ENCODE results near the gene PIM1. TPM values are rescaled to one million over a fixed set of nuclear protein-coding genes. Genes with fewer than 3 reads are reported as not detected.
A peak's percentile ranks its signal among the peaks of the same experiment; 100 is the strongest.

Gene PIM1
- total RNA-seq, 4 donors from 2014 or later = 36.6 to 78.4 (median 49.2) TPM

DNA sequence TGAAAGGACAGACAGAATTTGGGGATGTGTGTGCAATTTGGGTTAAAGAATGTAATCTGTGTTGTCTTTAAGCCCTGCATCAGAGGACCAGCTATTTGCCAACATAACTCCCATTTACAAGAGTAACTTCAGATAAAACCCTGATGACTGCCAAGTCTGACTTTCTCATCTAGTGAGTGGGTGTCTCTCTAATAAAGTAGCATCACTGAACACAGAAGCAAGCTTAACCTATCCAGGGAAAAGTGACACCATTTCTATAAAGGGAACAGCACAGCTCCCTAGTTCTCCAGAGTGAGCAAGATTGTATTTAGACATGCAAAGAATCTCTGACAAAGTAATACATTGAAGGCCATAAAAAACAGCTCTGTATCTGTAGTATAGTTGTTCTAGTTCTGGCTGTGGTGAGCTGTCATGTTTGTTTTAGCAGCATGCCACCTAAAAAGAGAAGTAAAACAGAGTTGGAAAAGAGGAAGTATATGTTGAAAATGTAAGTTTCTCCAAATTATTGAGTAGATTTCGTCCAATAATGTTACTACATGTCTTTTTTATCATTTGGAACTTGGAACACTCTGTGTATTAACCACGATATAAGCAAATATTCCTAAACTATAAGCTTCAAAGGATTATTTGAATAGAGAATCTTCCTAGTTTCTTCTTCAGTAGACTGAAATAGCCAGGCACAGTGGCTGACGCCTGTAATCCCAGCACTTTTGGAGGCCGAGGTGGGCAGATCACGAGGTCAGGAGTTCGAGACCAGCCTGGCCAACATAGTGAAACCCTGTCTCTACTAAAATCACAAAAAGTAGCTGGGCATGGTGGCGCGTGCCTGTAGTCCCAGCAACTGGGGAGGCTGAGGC is 8.8 kb upstream of the PIM1 start:
- Histone ChIP-seq H3K4me3 (no peak overlapping the region), H3K9me3 (no peaks in the 10 kb centered on the region), H3K27ac (peak overlapping the region in 3 of 4 donors; percentile 15 to 46 (median 36)), H3K36me3 (no peaks in the 10 kb centered on the region), H3K27me3 (no peaks in the 10 kb centered on the region), H3K4me1 (peaks cover 0 to 5% (median 2%) of the 10 kb centered on the region in 4 donors)
- no peak for TF ChIP-seq POLR2A (IDR thresholded peaks at IDR 0.05)
- TF ChIP-seq, protein P1, sequence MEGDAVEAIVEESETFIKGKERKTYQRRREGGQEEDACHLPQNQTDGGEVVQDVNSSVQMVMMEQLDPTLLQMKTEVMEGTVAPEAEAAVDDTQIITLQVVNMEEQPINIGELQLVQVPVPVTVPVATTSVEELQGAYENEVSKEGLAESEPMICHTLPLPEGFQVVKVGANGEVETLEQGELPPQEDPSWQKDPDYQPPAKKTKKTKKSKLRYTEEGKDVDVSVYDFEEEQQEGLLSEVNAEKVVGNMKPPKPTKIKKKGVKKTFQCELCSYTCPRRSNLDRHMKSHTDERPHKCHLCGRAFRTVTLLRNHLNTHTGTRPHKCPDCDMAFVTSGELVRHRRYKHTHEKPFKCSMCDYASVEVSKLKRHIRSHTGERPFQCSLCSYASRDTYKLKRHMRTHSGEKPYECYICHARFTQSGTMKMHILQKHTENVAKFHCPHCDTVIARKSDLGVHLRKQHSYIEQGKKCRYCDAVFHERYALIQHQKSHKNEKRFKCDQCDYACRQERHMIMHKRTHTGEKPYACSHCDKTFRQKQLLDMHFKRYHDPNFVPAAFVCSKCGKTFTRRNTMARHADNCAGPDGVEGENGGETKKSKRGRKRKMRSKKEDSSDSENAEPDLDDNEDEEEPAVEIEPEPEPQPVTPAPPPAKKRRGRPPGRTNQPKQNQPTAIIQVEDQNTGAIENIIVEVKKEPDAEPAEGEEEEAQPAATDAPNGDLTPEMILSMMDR (IDR thresholded peaks at IDR 0.05) = no peak
- DNase-seq = no peak

DNA sequence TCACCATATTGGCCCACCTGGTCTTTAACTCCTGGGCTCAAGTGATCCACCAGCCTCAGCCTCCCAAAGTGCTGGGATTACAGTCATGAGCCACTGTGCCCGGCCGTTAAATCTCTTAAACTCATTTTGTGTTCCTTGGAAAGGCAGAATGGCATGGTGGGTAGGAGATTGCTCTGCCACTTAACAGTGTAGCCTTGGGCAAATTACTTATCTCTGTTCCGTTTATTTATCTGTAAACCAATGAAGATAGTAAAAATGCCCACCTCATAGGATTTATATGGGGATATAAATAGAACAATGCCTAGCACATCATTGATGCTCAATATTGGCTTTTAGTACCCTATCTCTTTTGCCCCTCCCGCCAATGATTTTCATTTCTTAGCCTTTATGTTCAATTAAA is 7.2 kb upstream of the PIM1 start:
- Histone ChIP-seq H3K36me3 (no peaks in the 10 kb centered on the region), H3K27me3 (no peaks in the 10 kb centered on the region), H3K4me1 (no peaks in the 10 kb centered on the region), H3K9me3 (no peaks in the 10 kb centered on the region), H3K27ac (no peak overlapping the region), H3K4me3 (no peak overlapping the region)
- no peak for TF ChIP-seq POLR2A (IDR thresholded peaks at IDR 0.05)
- TF ChIP-seq, protein P1 (IDR thresholded peaks at IDR 0.05) = no peak
- no peak for DNase-seq

DNA sequence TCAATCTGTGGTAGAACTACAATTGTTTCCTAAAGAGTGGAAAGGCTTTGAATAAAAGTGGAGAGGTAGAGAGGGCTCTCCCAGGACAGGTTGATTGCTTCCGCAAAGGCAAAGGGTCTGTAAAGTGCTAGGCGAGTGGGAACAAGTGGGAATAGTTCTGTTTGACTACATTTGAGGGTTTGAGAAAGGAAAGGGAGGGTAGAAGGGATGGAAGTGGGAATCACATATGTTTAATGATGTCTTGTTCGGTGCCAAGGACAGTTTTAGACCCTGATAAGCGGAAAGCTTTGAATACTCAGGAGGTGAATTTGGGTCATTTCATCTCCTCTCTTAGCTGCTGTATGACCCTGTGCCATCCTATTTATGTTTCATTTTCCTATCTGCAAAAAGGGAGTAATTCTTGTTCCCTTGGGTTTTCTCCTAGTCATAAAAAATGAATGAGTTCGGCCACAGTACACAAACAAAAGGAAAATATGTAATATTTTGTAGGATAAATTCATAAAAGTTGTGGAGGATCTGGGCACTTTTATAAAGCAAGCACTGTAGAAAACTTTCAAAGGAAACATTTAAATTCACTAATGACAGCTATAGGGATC is 1.7 kb upstream of the PIM1 start:
- no peak for TF ChIP-seq POLR2A (IDR thresholded peaks at IDR 0.05)
- TF ChIP-seq, protein P1 (IDR thresholded peaks at IDR 0.05) = no peak
- Histone ChIP-seq H3K9me3 (no peaks in the 10 kb centered on the region), H3K27ac (peak overlapping the region; percentile 79 to 97 (median 94)), H3K27me3 (no peaks in the 10 kb centered on the region), H3K36me3 (peaks cover 0 to 16% (median 0%) of the 10 kb centered on the region in 3 donors), H3K4me1 (peaks cover 0 to 19% (median 10%) of the 10 kb centered on the region in 4 donors), H3K4me3 (peak overlapping the region in 1 of 4 donors; percentile 62)
- no peak for DNase-seq

DNA sequence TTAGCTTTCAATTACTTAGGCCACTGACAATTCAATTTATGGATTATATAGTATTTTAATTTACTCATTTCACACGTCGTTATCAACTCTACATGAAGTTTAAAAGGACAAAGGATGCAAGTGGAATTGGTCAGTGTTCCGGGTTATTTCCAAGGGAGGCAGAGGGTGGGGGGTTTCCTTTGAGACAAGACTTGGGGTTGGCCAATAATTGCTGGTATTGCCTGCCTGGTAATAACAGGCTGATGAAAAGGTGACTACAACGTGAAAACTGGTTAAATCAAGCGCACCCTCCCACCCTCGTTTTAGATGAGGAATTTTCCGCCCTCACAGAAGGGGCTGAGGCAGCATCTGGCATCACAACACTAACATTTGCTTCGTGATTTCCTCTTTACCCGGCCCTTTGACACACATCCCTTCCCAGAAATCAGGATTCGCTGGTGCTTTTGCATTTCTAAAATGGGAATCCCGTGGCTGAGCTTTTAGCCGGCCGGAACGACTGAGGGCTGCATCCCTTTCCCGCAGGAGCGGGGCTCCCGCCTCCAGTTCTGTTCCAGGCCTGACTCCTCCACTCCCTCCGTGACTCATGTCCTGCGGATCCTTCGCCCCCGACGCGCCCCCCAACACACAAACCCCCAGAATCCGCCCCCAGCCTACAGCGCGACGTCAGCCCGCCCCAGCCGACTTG is 999 bp upstream of the PIM1 start:
- DNase-seq = peak in 1 of 3 donors; percentile 25
- Histone ChIP-seq H3K27me3 (no peaks in the 10 kb centered on the region), H3K36me3 (peaks cover 0 to 23% (median 0%) of the 10 kb centered on the region in 3 donors), H3K27ac (peak overlapping the region; percentile 79 to 97 (median 94)), H3K9me3 (no peaks in the 10 kb centered on the region), H3K4me3 (peak overlapping the region; percentile 47 to 88 (median 68)), H3K4me1 (peaks cover 0 to 26% (median 10%) of the 10 kb centered on the region in 4 donors)
- TF ChIP-seq, protein P1 (IDR thresholded peaks at IDR 0.05) = no peak
